Esophagus squamous epithelium (tissue), 5 donors: ENCODE data around the gene C20orf96. TPM values are rescaled to one million over a fixed set of nuclear protein-coding genes. Genes with fewer than 3 reads are reported as not detected.

Experiments used
- DNase-seq: peaks from one replicate; lab custom pipeline; 2025; lab: John Stamatoyannopoulos, UW
- H3K27ac ChIP-seq, 4 donors: fragments of 200-600 bp; sonication (generic); one replicate each; pipeline ENCODE4 v1.5.1; 2016 to 2019; ENCODE audit warnings: mild to moderate bottlenecking in 1 of 4
- H3K27me3 ChIP-seq, 4 donors: fragments of 200-600 bp; sonication (generic); 1 replicate in 3 of 4; 2 replicates in 1 of 4; pipeline versions ENCODE4 v1.5.1 to v1.6.0; 2017 to 2021; ENCODE audit warnings: antibody characterized with exemption in 1 of 4
- H3K36me3 ChIP-seq, 3 donors: fragments of 200-600 bp; sonication (generic); one replicate each; pipeline ENCODE4 v1.5.1; 2016 to 2019
- H3K4me1 ChIP-seq, 3 donors: fragments of 200-600 bp; sonication (generic); one replicate each; pipeline ENCODE4 v1.5.1; 2017 to 2019
- H3K4me3 ChIP-seq, 4 donors: fragments of 200-600 bp; sonication (generic); 1 replicate in 3 of 4; 2 replicates in 1 of 4; pipeline ENCODE4 v1.5.1; 2016 to 2019; ENCODE audit warnings: mild to moderate bottlenecking in 2 of 4, moderate library complexity in 1 of 4
- H3K9me3 ChIP-seq, 3 donors: fragments of 200-600 bp; sonication (generic); one replicate each; pipeline ENCODE4 v1.5.1; 2016 to 2019
- POLR2A ChIP-seq, 4 donors: fragments of 450-650 bp; IDR thresholded peaks; one replicate each; pipeline ENCODE4 v1.6.1; 2017; ENCODE audit warnings: antibody characterized with exemption in 4 of 4, mild to moderate bottlenecking in 4 of 4, moderate library complexity in 3 of 4
- WGBS, 2 donors: methylation state at CpG; one replicate each; pipeline ENCODE4 v1.1.5; 2018; 5-methylcytosine and 5-hydroxymethylcytosine counted together
- intact Hi-C: fragments of 100-400 bp; cut with DNase I; formaldehyde crosslinking; loops from one replicate; pipeline ENCODE4 v1.15.0; 2022
- total RNA-seq, 4 donors: library from RNA; depleted of rRNA; stranded (reverse); fragments of >200 nt; gene quantifications; one replicate each; pipeline ENCODE4 v1.1.0, GENCODE V29; 2016
- TF ChIP-seq, protein P1 (sequence below), 6 experiments: fragments of 450-650 bp in 4 of 6; fragments of 200-600 bp in 2 of 6; sonication (generic) in 2 of 6; IDR thresholded peaks; one replicate each; pipeline ENCODE4 v1.5.1; 2016 to 2019; ENCODE audit warnings: antibody characterized with exemption in 6 of 6, mild to moderate bottlenecking in 4 of 6, moderate library complexity in 4 of 6
- donor health status: DM: yes; HTN: yes; CAD: no.

The C20orf96 gene
- total RNA-seq, 4 donors from 2014 or later = 0.19 to 1.1 (median 0.89) TPM

GRCh38 chr20:242905-243304 is 47.6 kb downstream of the C20orf96 start:
- intact Hi-C loops = no loop called here
- H3K27me3 ChIP-seq = peaks cover 0 to 11% (median 0%) of the 10 kb centered on the region in 4 donors
- H3K4me1 ChIP-seq = peaks cover 0 to under 1% (median 0%) of the 10 kb centered on the region in 3 donors
- no peak for DNase-seq
- no peaks in the 10 kb centered on the region for H3K36me3 ChIP-seq
- WGBS, 2 donors = 79 to 88% methylated on average over 2 of the region's 2 CpGs
- H3K27ac ChIP-seq = no peak overlapping the region
- H3K9me3 ChIP-seq = no peaks in the 10 kb centered on the region
- no peak overlapping the region for H3K4me3 ChIP-seq
- no peak for TF ChIP-seq POLR2A (IDR thresholded peaks at IDR 0.05)
- TF ChIP-seq, protein P1, sequence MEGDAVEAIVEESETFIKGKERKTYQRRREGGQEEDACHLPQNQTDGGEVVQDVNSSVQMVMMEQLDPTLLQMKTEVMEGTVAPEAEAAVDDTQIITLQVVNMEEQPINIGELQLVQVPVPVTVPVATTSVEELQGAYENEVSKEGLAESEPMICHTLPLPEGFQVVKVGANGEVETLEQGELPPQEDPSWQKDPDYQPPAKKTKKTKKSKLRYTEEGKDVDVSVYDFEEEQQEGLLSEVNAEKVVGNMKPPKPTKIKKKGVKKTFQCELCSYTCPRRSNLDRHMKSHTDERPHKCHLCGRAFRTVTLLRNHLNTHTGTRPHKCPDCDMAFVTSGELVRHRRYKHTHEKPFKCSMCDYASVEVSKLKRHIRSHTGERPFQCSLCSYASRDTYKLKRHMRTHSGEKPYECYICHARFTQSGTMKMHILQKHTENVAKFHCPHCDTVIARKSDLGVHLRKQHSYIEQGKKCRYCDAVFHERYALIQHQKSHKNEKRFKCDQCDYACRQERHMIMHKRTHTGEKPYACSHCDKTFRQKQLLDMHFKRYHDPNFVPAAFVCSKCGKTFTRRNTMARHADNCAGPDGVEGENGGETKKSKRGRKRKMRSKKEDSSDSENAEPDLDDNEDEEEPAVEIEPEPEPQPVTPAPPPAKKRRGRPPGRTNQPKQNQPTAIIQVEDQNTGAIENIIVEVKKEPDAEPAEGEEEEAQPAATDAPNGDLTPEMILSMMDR (IDR thresholded peaks at IDR 0.05) = no peak

DNA sequence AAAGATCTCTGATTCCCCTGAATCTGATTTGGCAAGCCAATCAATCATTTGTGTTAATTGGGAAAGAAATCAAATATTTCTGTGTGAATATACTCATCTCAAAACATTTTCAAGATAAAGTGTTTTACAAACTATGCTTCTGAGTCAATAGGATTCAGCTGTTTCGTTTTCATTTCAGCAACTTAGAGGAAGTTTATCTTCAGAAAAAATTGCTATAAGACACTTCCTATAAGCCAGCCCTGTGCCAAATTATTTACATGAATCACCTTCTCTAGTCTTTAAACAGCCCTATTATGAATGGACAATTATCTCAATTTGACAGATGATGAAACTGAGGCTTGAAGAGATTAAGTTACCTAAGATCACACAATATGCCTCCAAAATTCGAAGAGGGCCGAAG is 52.6 kb downstream of the C20orf96 start:
- Histone ChIP-seq H3K9me3 (no peaks in the 10 kb centered on the region), H3K4me1 (peaks cover 0 to 15% (median 0%) of the 10 kb centered on the region in 3 donors), H3K27ac (no peak overlapping the region), H3K36me3 (no peaks in the 10 kb centered on the region), H3K4me3 (no peak overlapping the region), H3K27me3 (peaks cover 0 to 10% (median 0%) of the 10 kb centered on the region in 4 donors)
- intact Hi-C loops = no loop called here
- WGBS, 2 donors = 24 to 31% methylated on average over 3 of the region's 3 CpGs
- no peak for TF ChIP-seq POLR2A (IDR thresholded peaks at IDR 0.05)
- TF ChIP-seq, protein P1 (IDR thresholded peaks at IDR 0.05) = no peak
- no peak for DNase-seq

DNA sequence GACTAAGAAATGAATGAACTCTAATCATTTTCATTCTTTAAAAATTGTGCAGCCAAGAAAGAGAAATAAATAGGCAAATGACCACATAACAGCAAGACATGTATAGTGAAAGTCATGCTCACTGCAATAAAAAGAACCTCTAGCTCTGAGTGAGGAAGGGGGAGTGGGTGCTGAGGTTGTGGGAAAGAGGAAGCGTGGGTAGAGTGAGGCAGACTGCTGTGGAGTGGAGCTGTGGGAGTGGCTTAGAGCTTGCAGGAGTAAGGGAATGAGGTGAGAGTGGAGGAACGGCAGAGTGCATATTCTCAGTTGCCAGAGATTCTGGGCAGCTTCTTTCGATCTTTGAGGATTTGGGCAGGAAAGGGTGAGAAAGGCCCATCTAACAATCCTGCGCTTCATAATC is 53.1 kb downstream of the C20orf96 start:
- Histone ChIP-seq H3K9me3 (no peaks in the 10 kb centered on the region), H3K27me3 (peaks cover 0 to 5% (median 0%) of the 10 kb centered on the region in 4 donors), H3K4me1 (peaks cover 0 to 15% (median 0%) of the 10 kb centered on the region in 3 donors), H3K4me3 (no peak overlapping the region), H3K27ac (no peak overlapping the region), H3K36me3 (no peaks in the 10 kb centered on the region)
- no peak for DNase-seq
- WGBS, 2 donors = 20 to 24% methylated on average over 4 of the region's 4 CpGs
- TF ChIP-seq, protein P1 (IDR thresholded peaks at IDR 0.05) = no peak
- no peak for TF ChIP-seq POLR2A (IDR thresholded peaks at IDR 0.05)
- intact Hi-C loops = no loop called here

DNA sequence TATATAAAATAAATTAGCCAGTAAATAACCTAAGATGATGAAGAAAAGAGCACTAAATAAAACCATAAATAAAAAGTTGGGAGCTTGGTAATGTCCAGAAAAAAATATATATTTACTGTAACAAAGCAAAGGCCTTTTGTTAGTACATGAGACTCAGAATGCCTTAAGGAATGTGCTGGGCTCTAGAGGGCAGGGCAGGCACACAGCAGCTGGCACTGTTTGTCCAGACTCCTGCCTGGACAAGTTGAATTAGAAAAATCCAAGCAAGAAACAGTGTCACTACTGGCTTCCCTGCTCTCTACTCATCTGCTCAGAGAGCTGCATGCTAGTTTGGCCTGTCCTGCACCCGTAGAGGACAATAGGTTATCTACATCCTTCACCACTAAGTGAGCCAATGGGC is 54.7 kb downstream of the C20orf96 start:
- no peak for DNase-seq
- 13 to 67% methylated on average over 1 of the region's 1 CpG for WGBS, 2 donors
- Histone ChIP-seq H3K4me1 (peaks cover 0 to 15% (median 0%) of the 10 kb centered on the region in 3 donors), H3K9me3 (no peaks in the 10 kb centered on the region), H3K36me3 (no peaks in the 10 kb centered on the region), H3K27ac (no peak overlapping the region), H3K4me3 (no peak overlapping the region), H3K27me3 (peaks cover 0 to 4% (median 0%) of the 10 kb centered on the region in 4 donors)
- intact Hi-C loops = no loop called here
- TF ChIP-seq, protein P1 (IDR thresholded peaks at IDR 0.05) = no peak
- TF ChIP-seq POLR2A (IDR thresholded peaks at IDR 0.05) = no peak

DNA sequence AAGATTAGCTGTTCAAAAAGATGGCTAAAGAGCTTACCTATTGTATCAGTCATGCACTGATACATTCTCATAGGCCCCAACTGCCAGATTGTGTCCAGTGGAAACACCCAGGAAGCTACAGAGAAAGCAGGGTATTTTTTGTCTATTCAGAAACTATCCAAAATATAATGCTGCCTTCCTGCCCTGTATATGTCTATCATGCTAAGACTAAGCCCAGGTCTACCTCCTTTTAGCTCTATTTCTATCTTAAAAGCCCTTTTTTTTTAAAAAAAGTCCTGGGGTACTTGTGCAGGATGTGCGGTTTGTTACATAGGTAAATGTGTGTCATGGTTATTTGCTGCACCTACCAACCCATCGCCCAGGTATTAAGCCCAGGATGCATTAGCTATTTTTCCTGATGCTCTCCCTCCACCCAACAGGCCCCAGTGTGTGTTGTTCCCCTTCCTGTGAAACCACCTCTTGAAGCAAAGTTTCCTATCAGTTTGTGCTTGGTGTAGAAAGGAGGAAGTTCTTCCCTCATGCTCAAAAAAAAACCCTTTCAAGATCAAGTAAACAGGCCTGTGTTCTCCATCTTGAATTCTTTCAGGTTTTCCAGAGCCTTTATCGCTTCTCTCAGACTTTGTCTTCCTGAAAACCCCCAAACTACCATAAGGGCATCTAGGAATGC is 63.0 kb downstream of the C20orf96 start:
- no peak for DNase-seq
- TF ChIP-seq POLR2A (IDR thresholded peaks at IDR 0.05) = no peak
- TF ChIP-seq, protein P1 (IDR thresholded peaks at IDR 0.05) = no peak
- H3K27me3 ChIP-seq = peaks cover 0 to 15% (median 0%) of the 10 kb centered on the region in 4 donors
- no peak overlapping the region for H3K4me3 ChIP-seq
- no peak overlapping the region for H3K27ac ChIP-seq
- H3K9me3 ChIP-seq = no peaks in the 10 kb centered on the region
- intact Hi-C loops = no loop called here
- 50 to 80% methylated on average over 3 of the region's 3 CpGs for whole genome bisulfite sequencing, 2 donors
- H3K4me1 ChIP-seq = no peaks in the 10 kb centered on the region
- no peaks in the 10 kb centered on the region for H3K36me3 ChIP-seq
